Activated CD4-positive, alpha-beta memory T cell treated with anti-CD3 and anti-CD28 coated beads for 36 hours (primary cell): ENCODE data around the gene SERTAD1. TPM values are rescaled to one million over a fixed set of nuclear protein-coding genes. Genes with fewer than 3 reads are reported as not detected.
"Not testable (repeated sequence)": the region's sequence is repeated elsewhere in the genome, so short reads cannot be mapped to it uniquely, and the experiment has no call there.

Experiments used
- CTCF ChIA-PET: fragments of 350-600 bp; sonication (Branson Sonifier 250); formaldehyde crosslinking; loops from one replicate; lab custom pipeline; 2021; ENCODE audit warnings: antibody characterized with exemption, inconsistent platforms; lab: Charles Lee
- POLR2A ChIA-PET: fragments of 350-600 bp; sonication (Branson Sonifier 250); formaldehyde crosslinking; loops from one replicate; lab custom pipeline; 2021; ENCODE audit warnings: antibody characterized with exemption; lab: Charles Lee
- DNase-seq: peaks from one replicate; pipeline ENCODE4 v3.0.0-alpha.2; 2020
- H3K27ac Mint-ChIP-seq: one replicate; pipeline ENCODE4 v1.8.0; 2021; ENCODE audit warnings: mixed read lengths
- H3K27me3 Mint-ChIP-seq: one replicate; pipeline ENCODE4 v1.8.0; 2021; ENCODE audit warnings: mixed read lengths
- H3K36me3 Mint-ChIP-seq: one replicate; pipeline ENCODE4 v1.8.0; 2021; ENCODE audit warnings: mixed read lengths
- H3K4me1 Mint-ChIP-seq: one replicate; pipeline ENCODE4 v1.8.0; 2021; ENCODE audit warnings: low read depth, mixed read lengths
- H3K4me3 Mint-ChIP-seq: one replicate; pipeline ENCODE4 v1.8.0; 2021; ENCODE audit warnings: mild to moderate bottlenecking, mixed read lengths
- H3K9me3 Mint-ChIP-seq: one replicate; pipeline ENCODE4 v1.8.0; 2021; ENCODE audit warnings: mixed read lengths
- intact Hi-C: fragments of 100-400 bp; cut with micrococcal nuclease; formaldehyde crosslinking; loops from one replicate; pipeline ENCODE4 v1.15.1; 2023
- total RNA-seq, 2 experiments: library from RNA; stranded (reverse); gene quantifications; one replicate each; pipeline ENCODE4 v1.2.3, GENCODE V29; 2021

The SERTAD1 gene
- total RNA-seq, 2 experiments from 2014 or later: 11.5 to 12.6 TPM

- POLR2A ChIA-PET: interaction anchor here (1.2 kb wide), 1 partner anchor 163 kb away, joined by 4 read pairs; the partner anchor contains the start of gene LTBP4
- intact Hi-C loops: no loop called here
- H3K27me3 Mint-ChIP-seq: no peaks in the 10 kb centered on the region
- no peak overlapping the region for H3K27ac Mint-ChIP-seq
- H3K36me3 Mint-ChIP-seq: peaks cover 3% of the 10 kb centered on the region
- DNase-seq: no peak
- peaks cover 15% of the 10 kb centered on the region for H3K4me1 Mint-ChIP-seq
- CTCF ChIA-PET: interaction anchor here (1.3 kb wide), 1 partner anchor 26 kb away, joined by 4 read pairs; no protein-coding TSS in a partner anchor
- H3K4me3 Mint-ChIP-seq: no peak overlapping the region
- no peaks in the 10 kb centered on the region for H3K9me3 Mint-ChIP-seq
These were observed 12.5 kb upstream of the SERTAD1 start for GRCh38 chr19:40438284-40438683.

GRCh38 chr19:40433391-40434216 is 7.8 kb upstream of the SERTAD1 start:
- ChIA-PET CTCF (interaction anchor here (0.6 to 3.0 kb wide), 4 partner anchors 13 to 482 kb away, joined by 4 to 17 read pairs (median 4); no protein-coding TSS in a partner anchor), POLR2A (interaction anchor here (0.7 to 1.5 kb wide), 3 partner anchors 8 to 13 kb away, joined by 3 to 9 read pairs (median 4); partner anchors contain the start of genes SERTAD1 and SERTAD3)
- peak; percentile 69 for DNase-seq
- no peaks in the 10 kb centered on the region for H3K9me3 Mint-ChIP-seq
- H3K27me3 Mint-ChIP-seq: no peaks in the 10 kb centered on the region
- no peaks in the 10 kb centered on the region for H3K36me3 Mint-ChIP-seq
- intact Hi-C loops: loop anchor here (1.0 kb wide), 1 partner anchor 10 kb away; no protein-coding TSS in a partner anchor
- H3K4me3 Mint-ChIP-seq: peak overlapping the region; percentile 80
- H3K27ac Mint-ChIP-seq: peak overlapping the region; percentile 88
- peaks cover 6% of the 10 kb centered on the region for H3K4me1 Mint-ChIP-seq

DNA sequence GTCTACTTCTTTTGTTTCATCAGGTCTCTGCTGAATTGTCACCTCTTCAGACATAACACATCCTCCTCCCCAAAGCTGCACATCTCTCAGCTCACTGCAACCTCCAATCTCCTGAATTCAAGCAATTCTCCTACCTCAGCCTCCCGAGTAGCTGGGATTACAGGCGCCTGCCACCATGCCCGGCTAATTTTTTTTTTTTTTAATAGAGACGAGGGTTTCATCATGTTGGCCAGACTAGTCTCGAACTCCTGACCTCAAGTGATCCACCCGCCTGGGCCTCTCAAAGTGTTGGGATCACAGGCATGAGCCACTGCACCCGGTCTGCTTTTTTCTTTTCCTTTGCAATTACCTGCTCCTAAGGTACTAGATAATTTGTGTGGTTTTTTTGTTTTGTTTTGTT is 7.0 kb upstream of the SERTAD1 start:
- DNase-seq, intact Hi-C loops, H3K9me3 Mint-ChIP-seq, H3K27me3 Mint-ChIP-seq, H3K36me3 Mint-ChIP-seq, H3K4me1 Mint-ChIP-seq: not testable (repeated sequence)
- ChIA-PET CTCF (interaction anchor here (1.0 to 3.0 kb wide), 2 partner anchors 8 to 12 kb away, joined by 3 to 17 read pairs; no protein-coding TSS in a partner anchor), POLR2A (interaction anchor here (1.5 kb wide), 1 partner anchor 11 kb away, joined by 9 read pairs; the partner anchor contains the start of gene SERTAD3)
- Mint-ChIP-seq H3K27ac (peak overlapping the region; percentile 88), H3K4me3 (peak overlapping the region; percentile 80)

- no peaks in the 10 kb centered on the region for H3K27me3 Mint-ChIP-seq
- no peaks in the 10 kb centered on the region for H3K9me3 Mint-ChIP-seq
- H3K4me3 Mint-ChIP-seq: no peak overlapping the region
- peaks cover 6% of the 10 kb centered on the region for H3K4me1 Mint-ChIP-seq
- H3K27ac Mint-ChIP-seq: no peak overlapping the region
- no peak for DNase-seq
- intact Hi-C loops: no loop called here
- CTCF ChIA-PET: interaction anchor here (0.5 to 3.0 kb wide), 3 partner anchors 9 to 152 kb away, joined by 3 to 17 read pairs (median 3); no protein-coding TSS in a partner anchor
- POLR2A ChIA-PET: no interaction called here
- H3K36me3 Mint-ChIP-seq: no peaks in the 10 kb centered on the region
These were observed 5.9 kb upstream of the SERTAD1 start for GRCh38 chr19:40431698-40432097.

DNA sequence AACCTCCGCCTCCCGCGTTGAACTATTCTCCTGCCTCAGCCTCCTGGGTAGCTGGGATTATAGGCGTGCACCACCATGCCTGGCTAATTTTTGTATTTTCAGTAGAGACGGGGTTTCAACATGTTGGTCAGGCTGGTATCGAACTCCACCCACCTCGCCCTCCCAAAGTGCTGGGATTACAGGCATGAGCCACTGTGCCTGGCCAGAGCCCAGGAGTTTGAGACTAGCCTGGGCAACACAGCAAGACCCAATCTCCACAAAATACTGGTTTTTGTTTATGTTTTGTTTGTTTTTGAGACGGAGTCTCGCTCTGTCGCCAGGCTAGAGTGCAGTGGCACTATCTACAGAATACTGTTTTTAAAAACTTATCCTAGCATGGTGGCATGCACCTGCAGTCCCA is 4.5 kb upstream of the SERTAD1 start:
- intact Hi-C loops, H3K36me3 Mint-ChIP-seq: not testable (repeated sequence)

GRCh38 chr19:40428197-40428596 is 2.4 kb upstream of the SERTAD1 start:
- H3K4me1 Mint-ChIP-seq, CTCF ChIA-PET, H3K27ac Mint-ChIP-seq, H3K36me3 Mint-ChIP-seq, H3K27me3 Mint-ChIP-seq, H3K4me3 Mint-ChIP-seq, DNase-seq, H3K9me3 Mint-ChIP-seq, POLR2A ChIA-PET: not testable (repeated sequence)
- intact Hi-C loops: loop anchor here (5.0 kb wide), 1 partner anchor 81 kb away; the partner anchor contains the start of genes C19orf47 and PLD3

More for the DNA sequence above, 4.5 kb upstream of the SERTAD1 start:
- ChIA-PET CTCF (interaction anchor here (2.1 kb wide), 1 partner anchor 10 kb away, joined by 8 read pairs; no protein-coding TSS in a partner anchor), POLR2A (interaction anchor here (1.0 kb wide), 1 partner anchor 10 kb away, joined by 3 read pairs; no protein-coding TSS in a partner anchor)
- not testable (repeated sequence) for H3K9me3 Mint-ChIP-seq, H3K4me1 Mint-ChIP-seq, H3K4me3 Mint-ChIP-seq, H3K27me3 Mint-ChIP-seq, DNase-seq, H3K27ac Mint-ChIP-seq

GRCh38 chr19:40424637-40425449 is 949 bp downstream of the SERTAD1 start:
- Mint-ChIP-seq H3K4me1 (peaks cover 19% of the 10 kb centered on the region), H3K36me3 (peaks cover 11% of the 10 kb centered on the region), H3K9me3 (no peaks in the 10 kb centered on the region), H3K27ac (peak overlapping the region; percentile 88), H3K27me3 (no peaks in the 10 kb centered on the region), H3K4me3 (peak overlapping the region; percentile 81)
- CTCF ChIA-PET: interaction anchor here (1.0 to 1.3 kb wide), 2 partner anchors 18 to 39 kb away, joined by 3 to 6 read pairs; no protein-coding TSS in a partner anchor
- POLR2A ChIA-PET: interaction anchor here (2.1 kb wide), 1 partner anchor 18 kb away, joined by 10 read pairs; the partner anchor contains the start of gene SERTAD3
- peak; percentile 38 for DNase-seq
- intact Hi-C loops: loop anchor here (1.0 to 5.0 kb wide), 2 partner anchors 21 to 78 kb away; partner anchors contain the start of genes C19orf47 and PLD3

DNA sequence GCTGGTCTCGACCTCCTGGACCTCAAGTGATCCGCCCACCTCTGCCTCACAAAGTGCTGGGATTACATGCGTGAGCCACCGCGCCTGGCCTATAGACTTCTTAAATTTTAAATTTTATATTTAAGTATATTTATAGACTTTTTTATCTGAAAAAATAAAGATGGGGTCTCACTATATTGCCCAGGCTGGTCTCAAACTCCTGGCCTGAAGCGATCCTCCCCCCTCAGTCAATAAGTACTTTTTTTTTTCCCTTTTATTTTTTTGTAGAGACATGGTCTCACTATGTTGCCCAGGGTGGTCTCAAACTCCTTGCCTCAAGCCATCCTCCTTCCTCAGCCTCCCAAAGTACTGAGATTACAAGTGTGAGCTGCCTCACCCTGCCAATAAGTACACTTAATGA is 1.9 kb downstream of the SERTAD1 start:
- Mint-ChIP-seq H3K4me1 (peaks cover 19% of the 10 kb centered on the region), H3K27ac (peak overlapping the region; percentile 78), H3K4me3 (peak overlapping the region; percentile 48), H3K36me3 (peaks cover 11% of the 10 kb centered on the region), H3K27me3 (no peaks in the 10 kb centered on the region), H3K9me3 (no peaks in the 10 kb centered on the region)
- ChIA-PET CTCF (interaction anchor here (0.7 to 1.3 kb wide), 4 partner anchors 19 to 453 kb away, joined by 3 to 6 read pairs (median 4); partner anchors contain the start of genes PSMC4 and SERTAD3), POLR2A (interaction anchor here (2.1 kb wide), 1 partner anchor 19 kb away, joined by 10 read pairs; the partner anchor contains the start of gene SERTAD3)
- intact Hi-C loops: no loop called here
- no peak for DNase-seq

DNA sequence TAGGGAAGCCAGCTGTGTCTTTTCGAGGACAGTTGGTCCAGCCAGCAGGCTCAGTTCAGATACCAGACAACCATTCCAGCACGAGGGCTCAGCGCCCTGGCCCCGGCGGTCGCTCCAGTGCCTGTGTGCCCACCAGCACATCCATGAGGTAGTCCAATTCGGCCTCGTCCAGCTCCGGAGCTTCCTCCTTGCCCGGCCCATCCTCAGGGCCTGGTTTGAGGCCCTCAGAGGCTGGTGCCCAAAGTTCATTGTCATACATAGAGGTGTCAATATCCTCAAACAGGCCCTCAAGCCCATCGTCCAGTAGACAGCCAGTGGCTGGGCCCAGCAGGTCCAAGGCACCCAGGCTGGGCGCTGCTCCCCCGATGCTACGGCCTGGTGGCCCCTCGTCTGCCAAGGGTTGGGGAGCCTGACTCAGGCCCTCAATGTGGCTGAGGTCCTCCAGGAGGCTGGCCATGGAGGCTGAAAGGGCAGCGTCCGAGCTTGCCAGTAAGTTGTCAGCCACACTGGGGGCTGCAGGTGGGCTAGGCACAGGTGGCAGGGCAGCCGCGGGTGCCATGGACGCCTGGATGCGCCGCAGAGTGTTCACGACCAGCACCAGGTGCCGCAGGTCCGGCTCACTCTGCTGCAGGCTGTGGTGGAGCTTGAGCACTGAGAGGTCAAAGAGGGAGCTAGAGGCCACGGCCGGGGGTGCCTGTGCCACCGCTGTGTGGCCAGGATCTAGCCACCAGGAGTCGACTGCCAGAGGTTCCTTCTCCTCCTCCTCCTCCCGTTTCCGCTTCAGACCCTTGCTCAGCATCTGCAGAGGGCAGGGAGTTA is 2.8 kb downstream of the SERTAD1 start:
- intact Hi-C loops: no loop called here
- no peaks in the 10 kb centered on the region for H3K9me3 Mint-ChIP-seq
- peaks cover 19% of the 10 kb centered on the region for H3K4me1 Mint-ChIP-seq
- ChIA-PET CTCF (interaction anchor here (0.7 to 1.6 kb wide), 4 partner anchors 21 to 452 kb away, joined by 3 to 6 read pairs (median 3); partner anchors contain the start of genes BLVRB, PSMC4 and SERTAD3), POLR2A (interaction anchor here (2.1 kb wide), 1 partner anchor 20 kb away, joined by 10 read pairs; the partner anchor contains the start of gene SERTAD3)
- H3K36me3 Mint-ChIP-seq: peaks cover 11% of the 10 kb centered on the region
- no peak for DNase-seq
- H3K4me3 Mint-ChIP-seq: peak overlapping the region; percentile 77
- H3K27ac Mint-ChIP-seq: peak overlapping the region; percentile 93
- H3K27me3 Mint-ChIP-seq: no peaks in the 10 kb centered on the region

DNA sequence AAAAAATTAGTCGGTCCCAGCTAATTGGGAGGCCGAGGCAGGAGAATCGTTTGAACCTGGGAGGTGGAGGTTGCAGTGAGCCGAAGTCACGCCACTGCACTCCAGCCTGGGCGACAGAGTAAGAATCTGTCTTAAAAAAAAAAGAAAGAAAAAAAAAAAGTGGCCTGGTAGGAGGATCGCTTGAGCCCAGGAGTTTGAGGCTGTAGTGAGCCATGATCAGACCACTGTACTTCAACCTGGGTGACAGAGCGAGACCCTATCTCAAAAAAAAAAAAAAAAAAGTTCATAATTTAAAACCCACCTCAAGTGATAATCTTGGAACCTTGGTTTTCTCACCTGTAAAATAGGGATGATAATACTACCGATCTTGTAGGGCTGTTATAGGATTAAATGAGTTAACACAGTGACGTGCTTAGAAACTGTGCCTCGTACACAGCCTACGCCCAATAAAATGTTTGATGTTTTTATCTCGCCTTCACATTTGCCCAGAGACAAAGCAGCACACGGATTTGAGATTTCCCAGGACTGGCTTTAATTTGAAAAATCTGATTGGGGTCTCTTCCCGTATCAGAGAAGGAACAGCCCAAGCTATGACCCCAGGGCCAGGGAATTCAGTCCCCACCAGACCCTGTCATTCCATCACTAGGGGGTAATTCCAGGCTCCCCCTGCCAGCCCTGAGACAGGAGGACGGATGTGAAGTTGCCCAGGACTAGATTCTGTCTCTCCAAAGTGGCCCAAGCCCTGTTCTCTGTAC is 3.6 kb downstream of the SERTAD1 start:
- POLR2A ChIA-PET: no interaction called here
- Mint-ChIP-seq H3K27me3 (no peaks in the 10 kb centered on the region), H3K4me1 (peaks cover 20% of the 10 kb centered on the region), H3K4me3 (peak overlapping the region; percentile 77), H3K27ac (peak overlapping the region; percentile 93), H3K36me3 (peaks cover 11% of the 10 kb centered on the region), H3K9me3 (no peaks in the 10 kb centered on the region)
- DNase-seq: no peak
- intact Hi-C loops: loop anchor here (1.0 kb wide), 1 partner anchor 21 kb away; no protein-coding TSS in a partner anchor
- CTCF ChIA-PET: interaction anchor here (0.5 to 2.0 kb wide), 5 partner anchors 19 to 201 kb away, joined by 3 to 28 read pairs (median 4); partner anchors contain the start of gene BLVRB
